BJ (cell line): Measurements from ENCODE around the gene MYCBPAP. TPM values are rescaled to one million over a fixed set of nuclear protein-coding genes. Genes with fewer than 3 reads are reported as not detected.
A peak's percentile ranks its signal among the peaks of the same experiment; 100 is the strongest.

ENCODE experiments used
- CTCF ChIA-PET: fragments of 350-600 bp; formaldehyde crosslinking; extraction: SDS; loops from one replicate; lab custom pipeline; 2021; ENCODE audit warnings: antibody characterized with exemption, inconsistent platforms; lab: Yijun Ruan, JAX
- POLR2A ChIA-PET: fragments of 300-600 bp; sonication (Branson Sonifier 250); formaldehyde crosslinking; extraction: SDS; loops from one replicate; lab custom pipeline; 2021; ENCODE audit warnings: antibody characterized with exemption; lab: Charles Lee
- DNase-seq: peaks from one replicate; pipeline ENCODE4 v3.0.0-alpha.2; 2011; ENCODE audit warnings: low read depth
- H3K27me3 ChIP-seq: 2 replicates; pipeline ENCODE4 v1.6.0; 2011; ENCODE audit warnings: low read length; ENCODE audit not compliant: control insufficient read depth, insufficient read depth
- H3K36me3 ChIP-seq: 2 replicates; pipeline ENCODE4 v1.5.1; 2011; ENCODE audit warnings: low read length; ENCODE audit not compliant: control insufficient read depth, insufficient read depth
- H3K4me3 ChIP-seq: 2 replicates; pipeline ENCODE4 v1.5.1; 2011; ENCODE audit warnings: low read depth, mild to moderate bottlenecking, control low read depth, low read length
- polyA plus RNA-seq: library from polyadenylated mRNA; depleted of rRNA; stranded (reverse); fragments of >200 nt; gene quantifications from 2 replicates; pipeline ENCODE4 v1.2.3, GENCODE V29; 2011
- TF ChIP-seq, protein P1 (sequence below): IDR thresholded peaks from 2 replicates; pipeline ENCODE4 v1.5.1; 2011; ENCODE audit warnings: low read depth, mild to moderate bottlenecking, control low read depth, inconsistent platforms, low read length, moderate library complexity; ENCODE audit not compliant: insufficient read depth

Gene MYCBPAP
- polyA plus RNA-seq, 1 experiment = 0.67 TPM

DNA sequence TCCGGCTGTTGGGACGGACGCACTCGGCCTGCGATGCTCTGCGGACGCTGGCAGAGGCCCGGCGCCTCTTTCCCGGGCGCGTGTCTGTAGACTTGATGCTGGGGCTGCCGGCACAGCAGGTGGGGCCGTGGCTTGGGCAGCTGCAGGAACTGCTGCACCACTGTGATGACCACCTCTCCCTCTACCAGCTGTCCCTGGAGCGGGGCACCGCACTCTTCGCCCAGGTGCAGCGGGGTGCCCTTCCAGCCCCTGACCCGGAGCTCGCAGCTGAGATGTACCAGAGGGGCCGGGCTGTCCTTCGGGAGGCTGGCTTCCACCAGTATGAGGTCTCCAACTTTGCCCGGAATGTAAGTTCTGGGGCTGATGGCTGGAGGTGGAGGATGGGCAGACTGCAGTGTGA, 26.1 kb upstream of the MYCBPAP start:
- DNase-seq = no peak
- Histone ChIP-seq H3K36me3 (peaks cover 10% of the 10 kb centered on the region), H3K4me3 (no peak overlapping the region), H3K27me3 (no peaks in the 10 kb centered on the region)
- TF ChIP-seq, protein P1, sequence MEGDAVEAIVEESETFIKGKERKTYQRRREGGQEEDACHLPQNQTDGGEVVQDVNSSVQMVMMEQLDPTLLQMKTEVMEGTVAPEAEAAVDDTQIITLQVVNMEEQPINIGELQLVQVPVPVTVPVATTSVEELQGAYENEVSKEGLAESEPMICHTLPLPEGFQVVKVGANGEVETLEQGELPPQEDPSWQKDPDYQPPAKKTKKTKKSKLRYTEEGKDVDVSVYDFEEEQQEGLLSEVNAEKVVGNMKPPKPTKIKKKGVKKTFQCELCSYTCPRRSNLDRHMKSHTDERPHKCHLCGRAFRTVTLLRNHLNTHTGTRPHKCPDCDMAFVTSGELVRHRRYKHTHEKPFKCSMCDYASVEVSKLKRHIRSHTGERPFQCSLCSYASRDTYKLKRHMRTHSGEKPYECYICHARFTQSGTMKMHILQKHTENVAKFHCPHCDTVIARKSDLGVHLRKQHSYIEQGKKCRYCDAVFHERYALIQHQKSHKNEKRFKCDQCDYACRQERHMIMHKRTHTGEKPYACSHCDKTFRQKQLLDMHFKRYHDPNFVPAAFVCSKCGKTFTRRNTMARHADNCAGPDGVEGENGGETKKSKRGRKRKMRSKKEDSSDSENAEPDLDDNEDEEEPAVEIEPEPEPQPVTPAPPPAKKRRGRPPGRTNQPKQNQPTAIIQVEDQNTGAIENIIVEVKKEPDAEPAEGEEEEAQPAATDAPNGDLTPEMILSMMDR = no peak
- ChIA-PET CTCF (interaction anchor here (0.5 to 3.3 kb wide), 22 partner anchors 12 to 554 kb away, joined by 3 to 14 read pairs (median 3); partner anchors contain the start of gene CHAD), POLR2A (no interaction called here)

- POLR2A ChIA-PET = no interaction called here
- H3K36me3 ChIP-seq = peaks cover 10% of the 10 kb centered on the region
- CTCF ChIA-PET = interaction anchor here (0.6 to 3.3 kb wide), 22 partner anchors 9 to 359 kb away, joined by 3 to 14 read pairs (median 4); partner anchors contain the start of gene CHAD
Observed at GRCh38 chr17:50482516-50482915, 25.7 kb upstream of the MYCBPAP start.

GRCh38 chr17:50483266-50483665, 25.0 kb upstream of the MYCBPAP start:
- TF ChIP-seq, protein P1 = no peak
- CTCF ChIA-PET = interaction anchor here (0.6 to 3.3 kb wide), 13 partner anchors 9 to 150 kb away, joined by 3 to 14 read pairs (median 4); no protein-coding TSS in a partner anchor
- POLR2A ChIA-PET = no interaction called here
- Histone ChIP-seq H3K4me3 (no peak overlapping the region), H3K27me3 (no peaks in the 10 kb centered on the region), H3K36me3 (peaks cover 10% of the 10 kb centered on the region)
- no peak for DNase-seq

More at GRCh38 chr17:50482516-50482915, 25.7 kb upstream of the MYCBPAP start:
- Histone ChIP-seq H3K4me3 (no peak overlapping the region), H3K27me3 (no peaks in the 10 kb centered on the region)
- TF ChIP-seq, protein P1 = peak; percentile 90
- DNase-seq = peak; percentile 80

DNA sequence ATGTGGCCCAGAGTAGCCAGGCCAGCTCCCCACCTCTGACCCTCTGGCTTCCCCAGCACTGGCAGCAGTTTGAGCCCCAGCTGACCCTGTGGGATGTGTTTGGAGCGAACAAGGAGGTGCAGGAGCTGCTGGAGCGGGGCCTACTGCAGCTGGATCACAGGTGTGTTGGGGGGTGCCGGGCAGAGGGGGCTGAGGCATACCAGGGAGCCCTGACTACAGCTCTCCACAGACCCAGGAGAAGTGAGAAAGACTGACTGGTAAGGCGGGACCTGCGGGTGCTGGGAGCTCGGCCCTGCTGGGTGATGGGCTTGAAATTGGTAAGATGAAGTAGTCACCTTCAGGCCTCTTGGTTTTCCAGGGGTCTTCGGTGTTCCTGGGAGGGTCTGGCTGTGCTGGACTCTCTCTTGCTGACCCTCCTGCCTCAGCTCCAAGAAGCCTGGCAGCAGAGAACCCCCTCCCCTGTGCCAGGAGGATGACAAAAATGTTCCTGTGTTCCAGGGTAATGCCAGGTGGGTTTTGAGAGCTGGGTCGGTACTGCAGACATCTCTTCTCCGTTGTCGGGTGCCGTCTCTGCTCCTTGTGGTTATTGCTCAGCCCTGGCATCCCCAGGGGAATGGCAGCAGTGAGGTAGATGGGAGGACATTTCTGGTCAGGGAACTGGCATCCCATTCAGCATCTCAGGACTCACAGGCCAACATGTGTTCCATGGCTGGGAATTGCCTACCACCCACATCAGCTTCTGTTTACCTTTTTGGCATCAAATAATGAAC, 23.7 kb upstream of the MYCBPAP start:
- H3K4me3 ChIP-seq = no peak overlapping the region
- peaks cover 10% of the 10 kb centered on the region for H3K36me3 ChIP-seq
- DNase-seq = no peak
- ChIA-PET POLR2A (no interaction called here), CTCF (interaction anchor here (1.1 to 5.0 kb wide), 8 partner anchors 17 to 217 kb away, joined by 3 to 22 read pairs (median 8); no protein-coding TSS in a partner anchor)
- H3K27me3 ChIP-seq = no peaks in the 10 kb centered on the region
- TF ChIP-seq, protein P1 = no peak

- ChIA-PET POLR2A (no interaction called here), CTCF (interaction anchor here (0.9 to 5.0 kb wide), 3 partner anchors 8 to 63 kb away, joined by 3 to 22 read pairs (median 8); no protein-coding TSS in a partner anchor)
- no peak for DNase-seq
- Histone ChIP-seq H3K4me3 (no peak overlapping the region), H3K36me3 (peaks cover 10% of the 10 kb centered on the region), H3K27me3 (no peaks in the 10 kb centered on the region)
- TF ChIP-seq, protein P1 = no peak
Observed at GRCh38 chr17:50487213-50488096, 20.8 kb upstream of the MYCBPAP start.
